Right hindlimb (tissue), 1 donor: ENCODE results near the gene ASCC2.
"Not testable (repeated sequence)": the region's sequence is repeated elsewhere in the genome, so short reads cannot be mapped to it uniquely, and the experiment has no call there.

Source experiments
- DNase-seq: peaks from one replicate; pipeline ENCODE4 v3.0.0-alpha.2; 2018

The ASCC2 gene

GRCh38 chr22:29782061-29782845 is 55.8 kb downstream of the ASCC2 start:
- no peak for DNase-seq

DNA sequence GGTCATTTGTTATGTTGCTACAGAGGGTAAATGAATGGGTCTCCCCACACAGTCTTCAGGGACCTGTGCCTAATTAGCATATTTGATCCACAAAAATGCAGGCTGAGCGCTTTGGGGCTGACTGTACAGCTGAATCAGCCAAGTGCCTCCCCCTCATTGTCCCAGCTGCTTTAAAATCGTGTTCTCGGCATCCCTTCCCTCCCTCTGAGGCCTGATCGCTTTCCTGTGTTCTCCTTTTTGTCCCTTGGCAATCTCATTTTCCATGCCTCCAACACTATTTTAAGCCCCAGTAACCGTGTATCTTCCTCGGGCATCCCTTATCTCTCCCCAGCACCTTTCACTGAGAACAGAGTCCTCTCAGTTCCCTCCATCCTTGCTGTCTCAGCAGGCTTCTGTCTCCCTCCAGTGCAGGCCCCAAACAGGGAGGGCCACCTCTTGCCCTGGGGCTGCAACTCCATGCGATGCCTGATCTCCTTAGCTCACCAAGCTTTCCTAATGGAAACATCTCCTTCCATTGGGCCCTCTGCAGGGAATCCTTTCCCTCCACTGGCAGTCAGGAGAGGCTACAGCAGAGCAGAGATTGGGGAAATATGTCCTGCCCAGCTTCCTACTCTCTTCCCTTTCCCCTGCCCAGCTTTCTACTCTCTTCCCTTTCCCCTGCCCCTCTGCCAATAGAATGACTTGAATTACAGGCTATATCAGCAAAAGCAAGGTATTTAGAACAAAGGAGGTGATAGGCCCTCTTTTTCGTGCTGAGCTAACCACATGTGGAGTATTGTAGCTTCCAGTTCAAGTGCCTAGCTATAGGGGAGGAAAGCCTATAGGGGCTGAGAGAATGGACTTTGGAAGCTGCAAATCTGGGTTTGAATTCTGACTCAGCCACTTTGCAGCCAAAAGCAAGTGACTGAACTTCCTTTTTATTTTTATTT is 57.1 kb downstream of the ASCC2 start:
- DNase-seq, result peak; percentile 38

DNA sequence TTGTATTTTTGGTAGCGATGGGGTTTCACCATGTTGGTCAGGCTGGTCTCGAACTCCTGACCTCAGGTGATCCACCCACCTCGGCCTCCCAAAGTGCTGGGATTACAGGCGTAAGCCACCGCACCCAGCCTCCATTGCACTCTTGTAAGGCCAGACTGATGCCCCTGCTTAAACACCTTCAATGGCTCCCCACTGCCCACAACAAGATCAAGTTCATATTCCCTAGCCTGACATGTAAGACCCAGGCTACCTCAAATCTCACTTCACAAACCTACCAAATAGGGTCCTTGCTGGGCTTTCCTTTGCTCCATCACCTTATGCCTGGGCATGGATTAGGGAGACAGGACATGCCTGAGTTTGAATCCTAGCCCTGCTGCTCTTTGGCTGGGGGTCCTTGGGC is 57.9 kb downstream of the ASCC2 start:
- no peak for DNase-seq

DNA sequence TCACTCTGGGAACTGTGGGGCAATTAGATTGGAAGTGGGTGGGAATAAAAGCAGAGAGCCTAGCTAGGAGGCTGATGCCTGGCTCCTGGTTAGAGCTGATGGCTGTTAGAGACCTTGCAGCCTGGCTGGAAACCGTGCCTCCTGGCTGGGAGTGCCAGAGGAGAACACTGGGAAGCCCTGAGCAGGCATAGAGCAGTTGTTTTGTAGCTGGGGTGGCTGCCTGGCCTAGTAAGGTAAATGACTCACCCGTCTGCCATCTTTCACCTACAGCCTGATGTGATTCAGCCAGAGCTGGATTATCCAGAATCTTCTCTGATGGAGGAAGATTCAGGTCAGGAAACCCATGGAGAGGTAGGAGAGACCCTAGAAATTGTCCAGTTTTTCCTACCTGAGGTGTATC is 64.8 kb downstream of the ASCC2 start:
- DNase-seq, result no peak

DNA sequence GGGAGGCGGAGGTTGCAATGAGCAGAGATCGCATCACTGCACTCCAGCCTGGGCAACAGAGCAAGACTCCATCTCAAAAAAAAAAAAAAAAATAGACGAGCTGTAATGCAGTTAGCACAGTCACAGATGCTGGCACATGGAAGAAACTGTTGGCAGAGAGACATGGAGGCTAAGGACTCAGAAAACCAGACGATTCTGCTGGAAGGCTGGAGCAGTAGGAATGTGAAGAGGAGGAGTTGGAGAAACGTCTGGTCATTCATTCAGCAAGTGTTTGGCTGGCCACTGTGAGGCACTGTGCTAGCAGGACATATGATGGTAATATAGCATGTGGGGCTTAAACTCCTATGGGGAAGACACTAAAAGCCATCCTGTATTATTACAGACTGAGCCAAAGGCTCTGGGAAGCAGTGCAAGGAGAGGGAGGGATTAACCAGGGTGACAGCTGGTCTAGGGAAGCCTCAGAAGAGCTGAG is 65.9 kb downstream of the ASCC2 start:
- peak; percentile 61 for DNase-seq

GRCh38 chr22:29769723-29770321 is 68.3 kb downstream of the ASCC2 start:
- no peak for DNase-seq

- DNase-seq, result no peak
Measured at GRCh38 chr22:29768052-29768693, 69.9 kb downstream of the ASCC2 start.

DNA sequence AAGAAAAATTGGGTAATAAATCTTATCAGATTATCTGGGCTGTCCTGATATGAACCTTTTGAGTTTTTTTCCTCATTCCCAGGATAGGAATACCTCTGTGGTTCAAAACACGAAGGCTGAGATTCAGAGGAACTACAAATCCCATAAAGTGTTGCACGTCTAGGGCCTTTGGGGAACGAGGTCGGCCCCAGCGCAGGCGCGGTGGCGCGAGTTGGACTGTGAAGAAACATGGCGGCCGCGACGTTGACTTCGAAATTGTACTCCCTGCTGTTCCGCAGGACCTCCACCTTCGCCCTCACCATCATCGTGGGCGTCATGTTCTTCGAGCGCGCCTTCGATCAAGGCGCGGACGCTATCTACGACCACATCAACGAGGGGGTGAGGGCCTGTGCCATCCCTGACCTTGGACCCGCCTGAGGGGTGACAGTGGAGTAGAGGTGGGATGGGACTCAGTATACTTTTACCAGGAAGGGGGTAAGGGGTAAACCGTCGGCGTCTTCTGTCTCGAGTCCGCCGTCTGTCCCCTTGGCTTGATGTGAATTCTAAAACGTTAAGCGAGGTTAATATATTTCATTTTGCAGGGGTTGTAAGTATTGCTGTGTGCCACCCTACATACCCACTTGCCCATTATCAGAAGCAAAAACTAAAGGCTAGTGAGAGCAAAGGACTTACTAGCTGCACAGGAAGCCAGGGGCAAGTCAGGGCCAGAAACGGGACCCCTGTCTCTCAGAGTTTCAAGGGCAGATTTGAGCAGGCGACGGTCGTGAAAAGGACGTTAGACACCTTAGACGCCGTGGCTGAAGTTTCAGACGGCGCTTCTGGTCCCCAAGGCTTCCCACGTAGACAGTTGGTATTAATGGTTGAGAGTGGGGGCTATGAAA is 70.7 kb downstream of the ASCC2 start, which contains the start of gene UQCR10:
Gene UQCR10, plus strand, starts transcription at position 199 of the 881 bp plus-strand sequence. Its CDS starts 30 bp downstream, at position 229.
- peak; percentile 94 for DNase-seq

GRCh38 chr22:29766632-29767170 is 71.4 kb downstream of the ASCC2 start, which contains the start of gene ZMAT5:
TSS of gene ZMAT5 (minus strand) at chr22:29767007. CDS start at chr22:29748544, 18,463 bp downstream.
- DNase-seq, result peak; percentile 96

GRCh38 chr22:29765905-29766631 is 72.0 kb downstream of the ASCC2 start:
- no peak for DNase-seq

DNA sequence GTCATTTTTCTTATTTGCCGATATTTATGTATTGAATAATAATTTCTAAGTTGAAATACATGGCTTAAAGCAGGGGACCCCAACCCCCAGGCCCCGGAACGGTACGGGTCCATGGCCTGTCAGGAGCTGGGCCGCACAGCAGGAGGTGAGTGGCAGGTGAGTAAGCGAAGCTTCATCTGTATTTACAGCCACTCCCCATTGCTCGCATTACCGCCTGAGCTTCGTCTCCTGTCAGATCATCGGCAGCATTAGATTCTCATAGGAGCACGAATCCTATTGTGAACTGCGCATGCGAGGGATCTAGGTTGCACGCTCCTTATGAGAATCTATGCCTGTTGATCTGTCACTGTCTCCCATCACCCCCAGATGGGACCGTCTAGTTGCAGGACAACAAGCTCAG is 75.8 kb downstream of the ASCC2 start:
- no peak for DNase-seq

DNA sequence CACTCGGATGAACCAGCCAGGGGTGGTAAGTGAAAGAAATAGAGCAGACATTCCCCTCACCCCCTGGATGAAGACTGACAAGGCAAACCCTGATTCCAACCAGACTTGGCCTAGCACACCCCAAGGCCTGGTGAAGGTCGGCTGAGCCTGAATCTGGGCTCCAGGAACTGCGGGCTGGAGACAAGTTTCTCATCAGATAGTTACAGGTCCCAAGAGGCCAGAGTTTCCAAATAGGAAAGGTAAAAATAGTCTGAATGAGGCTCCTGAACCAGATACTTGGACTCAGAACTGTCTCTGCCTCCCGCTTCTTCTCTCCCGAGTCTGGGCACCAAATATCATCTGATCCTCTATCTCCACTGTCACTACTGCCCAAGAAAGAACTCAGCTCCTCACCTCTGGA is 79.1 kb downstream of the ASCC2 start:
- DNase-seq, result no peak

GRCh38 chr22:29758068-29758622 is 79.9 kb downstream of the ASCC2 start:
- DNase-seq, result no peak

GRCh38 chr22:29757096-29757495 is 81.0 kb downstream of the ASCC2 start:
- DNase-seq, result no peak

- DNase-seq, result no peak
Measured at GRCh38 chr22:29756341-29756740, 81.7 kb downstream of the ASCC2 start.

- DNase-seq, result no peak
Measured at GRCh38 chr22:29755889-29756288, 82.2 kb downstream of the ASCC2 start.

DNA sequence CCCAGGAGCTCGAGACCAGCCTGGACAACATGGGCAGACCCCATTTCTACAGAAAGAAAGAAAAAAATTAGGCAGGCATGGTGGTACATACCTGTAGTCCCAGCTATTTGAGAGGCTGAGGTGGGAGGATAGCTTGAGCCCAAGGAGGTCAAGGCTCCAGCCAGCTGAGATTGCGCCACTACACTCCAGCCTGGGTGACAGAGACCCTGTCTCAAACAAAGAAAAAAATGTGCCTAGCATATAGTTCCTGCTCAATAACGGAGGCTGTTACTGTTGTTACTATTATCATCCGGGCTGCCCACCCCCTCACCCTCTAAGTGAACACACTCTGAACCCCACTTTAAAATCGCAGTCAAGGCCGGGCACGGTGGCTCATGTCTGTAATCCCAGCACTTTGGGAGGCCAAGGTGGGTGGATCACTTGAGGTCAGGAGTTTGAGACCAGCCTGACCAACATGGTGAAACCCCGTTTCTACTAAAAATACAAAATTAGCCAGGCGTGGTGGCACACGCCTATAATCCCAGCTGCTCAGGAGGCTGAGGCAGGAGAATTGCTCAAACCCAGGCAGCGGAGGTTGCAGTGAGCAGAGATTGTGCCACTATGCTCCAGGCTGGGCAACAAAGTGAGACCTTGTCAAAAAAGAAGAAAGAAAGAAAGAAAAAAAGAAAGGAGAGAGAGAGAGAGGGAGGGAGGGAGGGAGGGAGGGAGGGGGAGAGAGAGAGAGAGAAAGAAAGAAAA is 83.2 kb downstream of the ASCC2 start:
- DNase-seq, result not testable (repeated sequence)

- DNase-seq, result no peak
Measured at GRCh38 chr22:29753808-29754657, 84.0 kb downstream of the ASCC2 start.
